Measurements from ENCODE around the gene ERBB2.

Gene ERBB2

GRCh38 chr17:39716073-39716818 is 16.4 kb downstream of the ERBB2 start:
- no peak overlapping the region for H3K4ac ChIP-seq (ENCODE audit: low read depth, low read length)
- H4K5ac ChIP-seq (ENCODE audit: low read length), result no peak overlapping the region
- H3K23ac ChIP-seq (ENCODE audit: low read length), result no peak overlapping the region
- H3K36me3 ChIP-seq (ENCODE audit: control insufficient read depth, insufficient read depth, low read length), result peaks cover 5% of the 10 kb centered on the region
- no peak overlapping the region for H4K8ac ChIP-seq (ENCODE audit: low read depth, low read length)
- H3K27ac ChIP-seq (ENCODE audit: low read depth, low read length), result no peak overlapping the region
- no peak overlapping the region for H2BK5ac ChIP-seq (ENCODE audit: low read length)
- no peak overlapping the region for H3K4me2 ChIP-seq (ENCODE audit: low read length)
- H3K79me1 ChIP-seq (ENCODE audit: low read length), result no peaks in the 10 kb centered on the region
- WGBS (ENCODE audit: extremely low coverage, insufficient coverage, low lambda C conversion rate), result no CpG with 5 or more reads among the region's 15 CpGs
- H3K56ac ChIP-seq (ENCODE audit: low read length), result no peak overlapping the region
- H2BK15ac ChIP-seq (replicated peaks; ENCODE audit: low read depth), result no peak overlapping the region
- H3K4me1 ChIP-seq (ENCODE audit: control insufficient read depth, low read depth, low read length), result no peaks in the 10 kb centered on the region
- no peak overlapping the region for H3K18ac ChIP-seq (ENCODE audit: low read length)
- H3K27me3 ChIP-seq (ENCODE audit: insufficient read depth, low read length, poor library complexity), result no peaks in the 10 kb centered on the region
- H2AK5ac ChIP-seq (ENCODE audit: low read length), result no peak overlapping the region
- H2BK120ac ChIP-seq (ENCODE audit: low read depth, low read length), result no peak overlapping the region
- H3K79me2 ChIP-seq (ENCODE audit: control insufficient read depth, insufficient read depth, low read length), result no peaks in the 10 kb centered on the region
- H3K4me3 ChIP-seq (ENCODE audit: low read length), result no peak overlapping the region
- H3K9ac ChIP-seq (ENCODE audit: low read length), result no peak overlapping the region
- no peak for DNase-seq

GRCh38 chr17:39716879-39717536 is 17.1 kb downstream of the ERBB2 start:
- Histone ChIP-seq H3K79me1 (ENCODE audit: low read length) (no peaks in the 10 kb centered on the region), H3K56ac (ENCODE audit: low read length) (no peak overlapping the region), H3K36me3 (ENCODE audit: control insufficient read depth, insufficient read depth, low read length) (peaks cover 3% of the 10 kb centered on the region), H2BK120ac (ENCODE audit: low read depth, low read length) (no peak overlapping the region), H3K18ac (ENCODE audit: low read length) (no peak overlapping the region), H3K4me3 (ENCODE audit: low read length) (no peak overlapping the region), H3K9ac (ENCODE audit: low read length) (no peak overlapping the region), H2BK15ac (replicated peaks; ENCODE audit: low read depth) (no peak overlapping the region), H3K27ac (ENCODE audit: low read depth, low read length) (no peak overlapping the region), H3K4ac (ENCODE audit: low read depth, low read length) (no peak overlapping the region), H2BK5ac (ENCODE audit: low read length) (no peak overlapping the region), H3K4me1 (ENCODE audit: control insufficient read depth, low read depth, low read length) (no peaks in the 10 kb centered on the region), H4K8ac (ENCODE audit: low read depth, low read length) (no peak overlapping the region), H3K79me2 (ENCODE audit: control insufficient read depth, insufficient read depth, low read length) (no peaks in the 10 kb centered on the region), H4K5ac (ENCODE audit: low read length) (no peak overlapping the region), H3K4me2 (ENCODE audit: low read length) (no peak overlapping the region), H2AK5ac (ENCODE audit: low read length) (no peak overlapping the region), H3K23ac (ENCODE audit: low read length) (no peak overlapping the region), H3K27me3 (ENCODE audit: insufficient read depth, low read length, poor library complexity) (no peaks in the 10 kb centered on the region)
- no peak for DNase-seq
- WGBS (ENCODE audit: extremely low coverage, insufficient coverage, low lambda C conversion rate), result no CpG with 5 or more reads among the region's 11 CpGs

GRCh38 chr17:39717660-39718059 is 17.8 kb downstream of the ERBB2 start:
- no peak for DNase-seq
- Histone ChIP-seq H3K4me2 (ENCODE audit: low read length) (no peak overlapping the region), H2AK5ac (ENCODE audit: low read length) (no peak overlapping the region), H3K4ac (ENCODE audit: low read depth, low read length) (no peak overlapping the region), H3K56ac (ENCODE audit: low read length) (no peak overlapping the region), H3K4me1 (ENCODE audit: control insufficient read depth, low read depth, low read length) (no peaks in the 10 kb centered on the region), H3K4me3 (ENCODE audit: low read length) (no peak overlapping the region), H3K79me2 (ENCODE audit: control insufficient read depth, insufficient read depth, low read length) (no peaks in the 10 kb centered on the region), H2BK120ac (ENCODE audit: low read depth, low read length) (no peak overlapping the region), H3K79me1 (ENCODE audit: low read length) (no peaks in the 10 kb centered on the region), H4K8ac (ENCODE audit: low read depth, low read length) (no peak overlapping the region), H3K23ac (ENCODE audit: low read length) (no peak overlapping the region), H3K18ac (ENCODE audit: low read length) (no peak overlapping the region), H3K9ac (ENCODE audit: low read length) (no peak overlapping the region), H3K27ac (ENCODE audit: low read depth, low read length) (no peak overlapping the region), H2BK15ac (replicated peaks; ENCODE audit: low read depth) (no peak overlapping the region), H3K36me3 (ENCODE audit: control insufficient read depth, insufficient read depth, low read length) (peaks cover 3% of the 10 kb centered on the region), H2BK5ac (ENCODE audit: low read length) (no peak overlapping the region), H3K27me3 (ENCODE audit: insufficient read depth, low read length, poor library complexity) (no peaks in the 10 kb centered on the region), H4K5ac (ENCODE audit: low read length) (no peak overlapping the region)
- no CpG with 5 or more reads among the region's 6 CpGs for WGBS (ENCODE audit: extremely low coverage, insufficient coverage, low lambda C conversion rate)

- DNase-seq, result no peak
- Histone ChIP-seq H2AK5ac (ENCODE audit: low read length) (no peak overlapping the region), H3K4me3 (ENCODE audit: low read length) (no peak overlapping the region), H3K79me1 (ENCODE audit: low read length) (no peaks in the 10 kb centered on the region), H2BK15ac (replicated peaks; ENCODE audit: low read depth) (no peak overlapping the region), H3K4me2 (ENCODE audit: low read length) (no peak overlapping the region), H3K4ac (ENCODE audit: low read depth, low read length) (no peak overlapping the region), H3K56ac (ENCODE audit: low read length) (no peak overlapping the region), H4K8ac (ENCODE audit: low read depth, low read length) (no peak overlapping the region), H3K23ac (ENCODE audit: low read length) (no peak overlapping the region), H3K4me1 (ENCODE audit: control insufficient read depth, low read depth, low read length) (no peaks in the 10 kb centered on the region), H3K27me3 (ENCODE audit: insufficient read depth, low read length, poor library complexity) (no peaks in the 10 kb centered on the region), H2BK5ac (ENCODE audit: low read length) (no peak overlapping the region), H3K79me2 (ENCODE audit: control insufficient read depth, insufficient read depth, low read length) (no peaks in the 10 kb centered on the region), H2BK120ac (ENCODE audit: low read depth, low read length) (no peak overlapping the region), H3K18ac (ENCODE audit: low read length) (no peak overlapping the region), H3K36me3 (ENCODE audit: control insufficient read depth, insufficient read depth, low read length) (peaks cover 4% of the 10 kb centered on the region), H3K9ac (ENCODE audit: low read length) (no peak overlapping the region), H3K27ac (ENCODE audit: low read depth, low read length) (no peak overlapping the region), H4K5ac (ENCODE audit: low read length) (no peak overlapping the region)
- no CpG with 5 or more reads among the region's 7 CpGs for WGBS (ENCODE audit: extremely low coverage, insufficient coverage, low lambda C conversion rate)
Observed at GRCh38 chr17:39719563-39720355, 19.9 kb downstream of the ERBB2 start.

- no peak for DNase-seq
- Histone ChIP-seq H3K56ac (ENCODE audit: low read length) (no peak overlapping the region), H2BK120ac (ENCODE audit: low read depth, low read length) (no peak overlapping the region), H3K9ac (ENCODE audit: low read length) (no peak overlapping the region), H2BK15ac (replicated peaks; ENCODE audit: low read depth) (no peak overlapping the region), H3K4me3 (ENCODE audit: low read length) (no peak overlapping the region), H2AK5ac (ENCODE audit: low read length) (no peak overlapping the region), H3K36me3 (ENCODE audit: control insufficient read depth, insufficient read depth, low read length) (peaks cover 4% of the 10 kb centered on the region), H3K4me1 (ENCODE audit: control insufficient read depth, low read depth, low read length) (no peaks in the 10 kb centered on the region), H3K27ac (ENCODE audit: low read depth, low read length) (no peak overlapping the region), H4K8ac (ENCODE audit: low read depth, low read length) (no peak overlapping the region), H4K5ac (ENCODE audit: low read length) (no peak overlapping the region), H3K79me1 (ENCODE audit: low read length) (no peaks in the 10 kb centered on the region), H3K4ac (ENCODE audit: low read depth, low read length) (no peak overlapping the region), H3K18ac (ENCODE audit: low read length) (no peak overlapping the region), H2BK5ac (ENCODE audit: low read length) (no peak overlapping the region), H3K23ac (ENCODE audit: low read length) (no peak overlapping the region), H3K4me2 (ENCODE audit: low read length) (no peak overlapping the region), H3K79me2 (ENCODE audit: control insufficient read depth, insufficient read depth, low read length) (no peaks in the 10 kb centered on the region), H3K27me3 (ENCODE audit: insufficient read depth, low read length, poor library complexity) (no peaks in the 10 kb centered on the region)
- WGBS (ENCODE audit: extremely low coverage, insufficient coverage, low lambda C conversion rate), result no CpG with 5 or more reads among the region's 6 CpGs
Observed at GRCh38 chr17:39722104-39722503, 22.2 kb downstream of the ERBB2 start.
